Endodermal cell (in vitro differentiated cells): ENCODE results near the gene TEX13D. TPM values are rescaled to one million over a fixed set of nuclear protein-coding genes. Genes with fewer than 3 reads are reported as not detected.

ENCODE experiments used
- DNase-seq: peaks from one replicate; pipeline ENCODE4 v3.0.0-alpha.2; 2017
- H3K27ac ChIP-seq: 2 replicates; pipeline ENCODE4 v1.5.1; 2013; ENCODE audit warnings: mild to moderate bottlenecking, low read depth, low read length, moderate library complexity
- H3K27me3 ChIP-seq: 2 replicates; pipeline ENCODE4 v1.6.1; 2013; ENCODE audit warnings: mild to moderate bottlenecking, low read length, moderate library complexity; ENCODE audit not compliant: insufficient read depth, control insufficient read depth, poor library complexity, severe bottlenecking
- H3K36me3 ChIP-seq: 2 replicates; pipeline ENCODE4 v1.7.0; 2013; ENCODE audit warnings: mild to moderate bottlenecking, low read length, moderate library complexity; ENCODE audit not compliant: control insufficient read depth, insufficient read depth
- H3K4me1 ChIP-seq: one replicate; pipeline ENCODE4 v1.7.0; 2013; ENCODE audit warnings: low read length; ENCODE audit not compliant: control insufficient read depth, insufficient read depth
- H3K4me3 ChIP-seq: 2 replicates; pipeline ENCODE4 v1.5.1; 2013; ENCODE audit warnings: mild to moderate bottlenecking, low read length, moderate library complexity
- H3K9ac ChIP-seq: 2 replicates; pipeline ENCODE4 v1.6.1; 2013; ENCODE audit warnings: mild to moderate bottlenecking, low read length, moderate library complexity; ENCODE audit not compliant: poor library complexity, severe bottlenecking; ENCODE audit errors: extremely low read depth
- H3K9me3 ChIP-seq: 2 replicates; pipeline ENCODE4 v1.6.1; 2013; ENCODE audit warnings: mild to moderate bottlenecking, low read length, moderate library complexity; ENCODE audit not compliant: control insufficient read depth
- H3K27ac Mint-ChIP-seq: 2 replicates; pipeline ENCODE4 v1.8.0; 2020; ENCODE audit warnings: mixed read lengths
- H3K27me3 Mint-ChIP-seq: 2 replicates; pipeline ENCODE4 v1.8.0; 2021; ENCODE audit warnings: mild to moderate bottlenecking, mixed read lengths; ENCODE audit not compliant: insufficient read depth
- H3K36me3 Mint-ChIP-seq: 2 replicates; pipeline ENCODE4 v1.8.0; 2020; ENCODE audit warnings: low read depth, mixed read lengths
- H3K4me1 Mint-ChIP-seq: 2 replicates; pipeline ENCODE4 v1.8.0; 2020; ENCODE audit warnings: mixed read lengths
- H3K4me3 Mint-ChIP-seq: 2 replicates; pipeline ENCODE4 v1.8.0; 2020; ENCODE audit warnings: mild to moderate bottlenecking, moderate library complexity, mixed read lengths
- H3K9me3 Mint-ChIP-seq: 2 replicates; pipeline ENCODE4 v1.8.0; 2020; ENCODE audit warnings: mild to moderate bottlenecking, mixed read lengths
- CTCF ChIP-seq: fragments of 200-600 bp; sonication (generic); conservative IDR thresholded peaks from 2 replicates; pipeline ENCODE4 v1.5.0; 2021; ENCODE audit warnings: antibody characterized with exemption, mild to moderate bottlenecking
- WGBS, 2 experiments: methylation state at CpG; one replicate each; pipeline versions ENCODE4 v1.1.5 to v1.1.7; 2013; ENCODE audit warnings: missing lambda C conversion rate in 2 of 2, mixed read lengths in 1 of 2; ENCODE audit not compliant: insufficient coverage in 1 of 2, insufficient read length in 1 of 2; 5-methylcytosine and 5-hydroxymethylcytosine counted together
- total RNA-seq, 2 donors: library from RNA; stranded (reverse); fragmentation: NEBNext Ultra II Directional in 1 of 2; extraction: Animal tissue kit (Norgen Biotek cat#: 25700) in 1 of 2; gene quantifications; 2 replicates in 1 of 2; 3 replicates in 1 of 2; pipeline ENCODE4 v1.2.1, GENCODE V29; 2021

TEX13D gene
- total RNA-seq, 2 donors from 2014 or later = not detected

GRCh38 chrX:124300405-124300804, 32.1 kb upstream of the TEX13D start:
- Histone ChIP-seq H3K27me3 (no peaks in the 10 kb centered on the region), H3K9ac (no peak overlapping the region), H3K9me3 (no peaks in the 10 kb centered on the region), H3K27ac (no peak overlapping the region), H3K36me3 (no peaks in the 10 kb centered on the region), H3K4me1 (no peaks in the 10 kb centered on the region), H3K4me3 (no peak overlapping the region)
- H3K4me3 Mint-ChIP-seq = no peak overlapping the region
- H3K9me3 Mint-ChIP-seq = no peaks in the 10 kb centered on the region
- 92% methylated on average over 2 of the region's 4 CpGs; no CpG with 5 or more reads in 1 of the 2 experiments for WGBS, 2 experiments
- no peak for DNase-seq
- H3K27ac Mint-ChIP-seq = no peak overlapping the region
- H3K27me3 Mint-ChIP-seq = no peaks in the 10 kb centered on the region
- H3K4me1 Mint-ChIP-seq = no peaks in the 10 kb centered on the region
- no peaks in the 10 kb centered on the region for H3K36me3 Mint-ChIP-seq
- TF ChIP-seq CTCF = no peak

- Histone ChIP-seq H3K36me3 (no peaks in the 10 kb centered on the region), H3K4me3 (no peak overlapping the region), H3K9me3 (no peaks in the 10 kb centered on the region), H3K27me3 (no peaks in the 10 kb centered on the region), H3K9ac (no peak overlapping the region), H3K4me1 (no peaks in the 10 kb centered on the region), H3K27ac (no peak overlapping the region)
- Mint-ChIP-seq H3K27ac (no peak overlapping the region), H3K9me3 (no peaks in the 10 kb centered on the region), H3K27me3 (no peaks in the 10 kb centered on the region), H3K4me1 (no peaks in the 10 kb centered on the region), H3K4me3 (no peak overlapping the region), H3K36me3 (no peaks in the 10 kb centered on the region)
- TF ChIP-seq CTCF = no peak
- no peak for DNase-seq
- 87% methylated on average over 2 of the region's 2 CpGs; no CpG with 5 or more reads in 1 of the 2 experiments for WGBS, 2 experiments
Observed at GRCh38 chrX:124307253-124307907, 25.1 kb upstream of the TEX13D start.

- no peaks in the 10 kb centered on the region for H3K4me1 ChIP-seq
- no peaks in the 10 kb centered on the region for H3K36me3 Mint-ChIP-seq
- 100% methylated on average over 1 of the region's 1 CpG; no CpG with 5 or more reads in 1 of the 2 experiments for WGBS, 2 experiments
- H3K9me3 ChIP-seq = no peaks in the 10 kb centered on the region
- no peak overlapping the region for H3K4me3 ChIP-seq
- H3K27me3 ChIP-seq = no peaks in the 10 kb centered on the region
- H3K9me3 Mint-ChIP-seq = no peaks in the 10 kb centered on the region
- H3K27ac Mint-ChIP-seq = no peak overlapping the region
- H3K36me3 ChIP-seq = no peaks in the 10 kb centered on the region
- H3K27me3 Mint-ChIP-seq = no peaks in the 10 kb centered on the region
- no peak overlapping the region for H3K27ac ChIP-seq
- TF ChIP-seq CTCF = no peak
- H3K4me1 Mint-ChIP-seq = peaks cover 1% of the 10 kb centered on the region
- H3K4me3 Mint-ChIP-seq = no peak overlapping the region
- no peak for DNase-seq
- H3K9ac ChIP-seq = no peak overlapping the region
Observed at GRCh38 chrX:124325732-124326131, 6.7 kb upstream of the TEX13D start.
